HL-60 (cell line): ENCODE results near the gene C2orf72.

Experiments used
- CTCF ChIP-seq: IDR thresholded peaks from one replicate; pipeline ENCODE4 v1.5.1; 2011; ENCODE audit warnings: low read length, control low read depth, inconsistent platforms; ENCODE audit not compliant: insufficient read depth
- GABPA ChIP-seq: IDR thresholded peaks from 2 replicates; pipeline ENCODE4 v1.6.1; 2012; ENCODE audit warnings: low read depth
- POLR2AphosphoS5 ChIP-seq: IDR thresholded peaks from 2 replicates; pipeline ENCODE4 v1.6.1; 2012; ENCODE audit warnings: low read depth
- REST ChIP-seq: IDR thresholded peaks from 2 replicates; pipeline ENCODE4 v1.6.1; 2012; ENCODE audit warnings: low read depth; ENCODE audit not compliant: insufficient replicate concordance

- TF ChIP-seq CTCF (no peak), POLR2AphosphoS5 (no peak), REST (no peak), GABPA (no peak)
Observed at GRCh38 chr2:231059756-231060155, 22.4 kb downstream of the C2orf72 start.
